KOPT-K1 (cell line): ENCODE data around the gene PPIG.
"Not testable (repeated sequence)": the region's sequence is repeated elsewhere in the genome, so short reads cannot be mapped to it uniquely, and the experiment has no call there.

Experiments
- H3K27ac ChIP-seq: fragments of 200-600 bp; sonication (generic); 2 replicates; pipeline ENCODE4 v1.5.1; 2016; ENCODE audit warnings: antibody characterized with exemption, mild to moderate bottlenecking, low read depth, low read length; ENCODE audit not compliant: poor library complexity, severe bottlenecking
- H3K36me3 ChIP-seq: fragments of 200-600 bp; sonication (generic); 2 replicates; pipeline ENCODE4 v1.5.1; 2017; ENCODE audit warnings: antibody characterized with exemption, mild to moderate bottlenecking, low read length, moderate library complexity; ENCODE audit not compliant: insufficient read depth
- H3K9me3 ChIP-seq: fragments of 200-600 bp; sonication (generic); 2 replicates; pipeline ENCODE4 v1.5.1; 2017; ENCODE audit warnings: antibody characterized with exemption, low read length, mild to moderate bottlenecking; ENCODE audit not compliant: insufficient read depth, poor library complexity, severe bottlenecking

PPIG gene

DNA sequence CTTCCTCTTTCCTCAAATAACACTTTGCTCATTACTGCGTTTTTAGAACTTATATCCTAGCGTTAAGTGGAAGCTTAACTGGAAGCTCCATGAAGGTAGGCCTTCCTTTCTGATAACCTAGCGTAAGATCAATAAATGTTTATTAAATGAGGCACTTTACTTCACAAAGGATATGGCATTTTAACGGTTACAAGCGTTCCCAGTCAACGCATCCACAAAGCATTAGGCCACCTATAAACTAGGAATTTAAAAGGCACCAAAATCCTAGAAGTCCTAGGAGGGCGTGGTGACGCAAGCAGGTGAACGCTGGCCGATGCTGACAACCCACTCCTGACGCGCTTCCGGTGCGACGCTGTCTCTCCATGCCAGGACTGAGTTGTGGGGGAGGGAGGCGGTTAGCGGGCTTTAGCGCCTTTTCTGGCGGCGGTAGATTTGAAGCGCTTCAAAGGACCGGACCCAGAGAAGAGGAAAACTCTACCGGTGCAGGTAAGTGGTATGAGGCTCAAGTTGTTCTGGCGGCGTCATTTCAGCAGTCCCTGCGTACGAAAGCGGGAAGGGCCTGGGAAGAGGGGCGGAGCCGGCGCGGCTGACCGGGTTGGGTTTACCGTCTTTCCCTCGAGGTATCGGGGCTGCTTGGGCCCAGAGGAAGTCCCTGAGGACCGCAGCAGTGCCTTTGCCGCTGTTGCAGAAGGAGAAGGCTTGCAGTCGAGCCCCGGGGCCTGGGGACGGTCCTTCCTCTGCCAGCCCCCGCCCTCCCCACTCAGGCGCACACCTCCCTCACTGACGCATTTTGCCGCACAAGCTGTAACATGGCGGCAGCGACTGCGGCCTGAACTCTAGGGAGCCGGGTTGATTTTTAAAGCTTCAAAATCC is at the start of gene PPIG:
Gene PPIG (plus strand): TSS at position 347 of the 873 bp plus-strand sequence. CDS start 19,691 bp downstream, outside the sequence.
- Histone ChIP-seq H3K27ac (peak within 1 kb of the TSS; percentile 97), H3K36me3 (peaks cover 8% of the 10 kb centered on the region; the same call in 1 of the 2 replicates), H3K9me3 (peaks cover 13% of the 10 kb centered on the region)

- not testable (repeated sequence) for H3K9me3 ChIP-seq, H3K27ac ChIP-seq
- H3K36me3 ChIP-seq: peaks cover 80% of the 10 kb centered on the region
Observed at GRCh38 chr2:169539460-169539859, 44.7 kb upstream of the PPIG start.

- Histone ChIP-seq H3K36me3 (peaks cover 81% of the 10 kb centered on the region), H3K9me3 (no peaks in the 10 kb centered on the region)
Observed at GRCh38 chr2:169540146-169540545, 44.0 kb upstream of the PPIG start.

GRCh38 chr2:169542433-169542832 is 41.7 kb upstream of the PPIG start:
- peaks cover 83% of the 10 kb centered on the region for H3K36me3 ChIP-seq
- no peak overlapping the region for H3K27ac ChIP-seq
- H3K9me3 ChIP-seq: no peaks in the 10 kb centered on the region

More at GRCh38 chr2:169540146-169540545, 44.0 kb upstream of the PPIG start:
- no peak overlapping the region for H3K27ac ChIP-seq

DNA sequence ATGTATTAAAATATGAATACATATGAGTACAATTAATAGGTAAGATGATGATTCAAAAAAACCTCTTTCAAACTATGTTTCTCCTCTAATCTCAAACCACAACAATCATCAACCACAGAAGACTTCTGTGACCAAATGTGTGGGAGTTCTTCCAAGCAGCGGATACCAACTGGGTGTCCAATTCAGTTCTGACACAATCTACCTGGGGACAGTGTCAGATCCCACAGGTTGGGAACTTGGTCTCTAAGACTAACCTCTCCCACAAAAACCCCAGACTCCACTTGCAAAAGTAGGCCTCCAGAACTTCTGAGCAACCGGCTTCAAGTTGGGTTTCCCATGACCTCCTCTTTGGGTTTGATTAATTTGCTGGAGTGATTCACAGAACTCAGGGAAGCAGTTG is 37.4 kb upstream of the PPIG start:
- Histone ChIP-seq H3K27ac (no peak overlapping the region), H3K9me3 (no peaks in the 10 kb centered on the region), H3K36me3 (peaks cover 77% of the 10 kb centered on the region)

DNA sequence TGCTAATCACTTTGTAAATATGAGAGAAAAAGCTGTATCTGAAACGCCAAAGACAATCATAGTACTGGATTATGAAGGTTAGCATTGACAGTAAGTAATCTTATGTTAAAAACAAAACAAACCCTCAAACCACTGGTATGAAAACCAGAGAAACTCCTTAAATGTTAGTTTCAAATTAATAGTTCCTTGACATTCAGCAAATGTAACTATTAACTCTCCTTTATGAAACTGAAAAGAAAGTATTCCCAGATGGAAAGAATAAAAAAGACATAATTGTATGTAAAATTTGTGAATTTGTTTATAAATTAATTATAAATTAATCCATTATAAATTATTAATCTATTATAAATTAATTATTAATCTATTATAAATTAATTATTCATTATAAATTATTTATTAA is 22.8 kb upstream of the PPIG start:
- no peaks in the 10 kb centered on the region for H3K9me3 ChIP-seq
- H3K27ac ChIP-seq: no peak overlapping the region
- H3K36me3 ChIP-seq: peaks cover 58% of the 10 kb centered on the region

DNA sequence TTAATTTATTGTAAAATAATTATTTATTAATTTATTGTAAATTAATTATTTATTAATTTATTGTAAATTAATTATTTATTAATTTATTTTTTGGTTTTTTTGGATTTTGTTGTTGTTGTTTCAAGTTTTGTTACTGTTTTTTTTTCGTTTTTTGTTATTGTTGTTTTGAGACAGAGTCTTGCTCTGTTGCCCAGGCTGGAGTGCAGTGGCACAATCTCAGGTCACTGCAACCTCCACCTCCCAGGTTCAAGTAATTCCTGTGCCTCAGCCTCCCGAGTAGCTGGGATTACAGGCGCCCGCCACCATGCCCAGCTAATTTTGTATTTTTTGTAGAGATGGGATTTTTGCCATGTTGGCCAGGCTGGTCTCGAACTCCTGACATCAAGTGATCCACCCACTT is 22.1 kb upstream of the PPIG start:
- H3K27ac ChIP-seq, H3K9me3 ChIP-seq: not testable (repeated sequence)
- H3K36me3 ChIP-seq: peaks cover 57% of the 10 kb centered on the region

DNA sequence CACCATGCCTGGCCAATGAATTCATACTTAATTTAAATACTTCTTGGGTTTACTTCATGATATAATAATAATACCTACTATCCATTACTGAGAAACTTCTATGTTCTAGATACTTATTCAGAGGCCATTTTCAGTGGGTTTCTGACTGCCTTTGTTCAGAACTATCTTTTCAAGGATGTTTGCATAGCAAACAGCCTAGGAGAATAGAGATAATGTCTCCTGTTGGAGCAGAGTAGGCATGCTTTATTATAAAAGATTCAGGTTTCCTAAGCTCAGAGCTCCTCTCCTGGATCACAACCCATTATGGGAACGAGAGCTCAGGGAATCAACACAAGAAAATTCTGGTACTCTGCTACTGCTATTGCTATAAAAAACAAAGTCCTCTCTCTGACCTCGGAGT is 21.6 kb upstream of the PPIG start:
- H3K27ac ChIP-seq: no peak overlapping the region
- no peaks in the 10 kb centered on the region for H3K9me3 ChIP-seq
- H3K36me3 ChIP-seq: peaks cover 60% of the 10 kb centered on the region

DNA sequence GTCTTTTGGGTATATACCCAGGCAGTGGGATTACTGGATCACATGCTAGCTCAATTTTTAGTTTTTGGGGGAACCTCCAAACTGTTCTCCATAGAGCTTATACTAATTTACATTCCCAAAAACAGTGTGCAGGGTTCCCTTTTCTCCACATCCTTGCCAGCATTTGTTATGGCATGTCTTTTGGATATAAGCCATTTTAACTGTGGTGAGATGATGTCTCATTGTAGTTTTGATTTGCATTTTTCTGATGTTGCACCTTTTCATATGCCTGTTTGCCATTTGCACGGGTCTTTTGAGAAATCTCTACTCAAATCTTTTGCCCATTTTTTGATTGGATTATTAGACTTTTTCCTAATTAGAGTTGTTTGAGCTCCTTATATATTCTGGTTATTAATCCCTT is 18.5 kb upstream of the PPIG start:
- peaks cover 66% of the 10 kb centered on the region for H3K36me3 ChIP-seq
- no peak overlapping the region for H3K27ac ChIP-seq
- no peaks in the 10 kb centered on the region for H3K9me3 ChIP-seq

GRCh38 chr2:169569948-169570347 is 14.2 kb upstream of the PPIG start:
- Histone ChIP-seq H3K27ac (no peak overlapping the region), H3K9me3 (no peaks in the 10 kb centered on the region), H3K36me3 (peaks cover 54% of the 10 kb centered on the region)

DNA sequence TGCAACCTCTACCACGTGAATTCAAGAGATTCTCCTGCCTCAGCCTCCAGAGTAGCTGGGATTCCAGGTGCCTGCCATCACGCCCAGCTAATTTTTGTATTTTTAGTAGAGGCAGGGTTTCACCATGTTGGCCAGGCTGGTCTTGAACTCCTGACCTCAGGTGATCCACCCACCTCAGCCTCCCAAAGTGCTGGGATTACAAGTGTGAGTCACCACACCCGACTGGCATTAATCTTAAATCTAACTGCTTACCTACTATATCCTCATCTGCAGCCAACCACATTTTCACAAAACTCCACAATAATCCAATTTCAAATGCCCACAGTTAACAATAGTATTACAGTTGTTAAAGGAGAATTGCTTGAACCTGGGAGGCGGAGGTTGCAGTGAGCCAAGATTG is 13.4 kb upstream of the PPIG start:
- H3K27ac ChIP-seq, H3K9me3 ChIP-seq: not testable (repeated sequence)
- peaks cover 48% of the 10 kb centered on the region for H3K36me3 ChIP-seq

DNA sequence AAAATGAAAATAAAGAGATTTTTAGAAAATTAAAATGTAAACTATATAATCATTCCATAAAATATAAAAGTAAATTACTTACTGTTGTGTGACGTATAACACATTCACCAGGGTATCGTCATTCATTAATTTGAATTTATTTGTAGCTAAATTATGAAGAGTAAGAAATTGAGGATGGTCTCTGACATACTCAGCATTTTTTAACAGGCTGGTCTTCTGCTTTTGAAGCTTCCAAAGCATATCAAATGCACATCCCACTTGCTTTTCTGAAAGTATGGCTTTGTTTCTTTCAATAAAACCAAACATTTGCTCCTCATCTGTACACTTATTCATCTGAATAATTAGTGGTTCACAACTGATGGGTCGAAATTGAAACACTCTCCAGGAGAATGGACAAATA is 12.6 kb upstream of the PPIG start:
- H3K27ac ChIP-seq: no peak overlapping the region
- H3K9me3 ChIP-seq: no peaks in the 10 kb centered on the region
- H3K36me3 ChIP-seq: peaks cover 40% of the 10 kb centered on the region

GRCh38 chr2:169572189-169572588 is 12.0 kb upstream of the PPIG start:
- H3K27ac ChIP-seq: no peak overlapping the region

GRCh38 chr2:169572821-169573159 is 11.4 kb upstream of the PPIG start:
- Histone ChIP-seq H3K36me3 (peaks cover 29% of the 10 kb centered on the region), H3K27ac (peak overlapping the region; percentile 73), H3K9me3 (no peaks in the 10 kb centered on the region)

More at GRCh38 chr2:169572189-169572588, 12.0 kb upstream of the PPIG start:
- H3K9me3 ChIP-seq: no peaks in the 10 kb centered on the region
- peaks cover 35% of the 10 kb centered on the region for H3K36me3 ChIP-seq

DNA sequence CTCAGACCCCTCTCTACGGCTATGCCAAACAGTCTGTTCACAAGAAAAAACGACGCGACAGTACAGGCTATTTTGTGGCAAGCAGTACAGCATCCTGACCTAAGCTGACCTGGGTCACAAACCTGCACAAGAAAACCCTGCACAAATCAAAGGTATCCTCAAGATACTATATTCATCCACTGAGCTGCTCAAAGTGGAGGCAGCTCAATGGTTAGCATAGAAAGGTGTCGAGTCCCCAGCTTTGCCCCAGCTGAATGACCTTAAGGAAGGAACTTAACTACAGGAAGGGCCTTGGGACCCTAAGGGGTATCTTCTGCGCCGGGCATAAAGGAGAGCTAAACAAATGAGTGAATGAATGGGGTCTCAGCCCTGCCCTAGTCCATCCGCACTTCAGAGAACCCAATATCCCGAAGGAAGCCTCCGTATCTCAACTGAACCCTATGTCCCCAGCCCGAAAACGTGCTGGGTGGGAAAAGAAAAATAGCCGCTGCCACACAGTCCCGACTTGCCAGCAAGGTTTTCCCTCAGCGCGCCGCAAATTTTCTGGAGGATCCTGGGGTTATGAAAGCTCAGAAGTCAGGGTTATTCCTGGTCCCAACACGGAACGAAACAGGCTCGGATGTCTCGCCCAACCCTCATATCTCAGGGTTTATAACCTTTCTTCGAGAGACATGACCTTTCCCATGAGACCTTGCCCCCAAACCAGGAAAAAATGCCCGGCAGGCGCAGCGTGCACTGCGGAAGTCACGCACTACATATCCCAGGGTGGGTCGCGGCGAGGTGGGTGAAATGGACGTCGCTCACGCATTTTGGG is 10.8 kb upstream of the PPIG start, which contains the start of gene FASTKD1:
Gene FASTKD1 (minus strand): TSS at position 706 of the 814 bp plus-strand sequence. CDS start 1,836 bp downstream, outside the sequence.
- peak within 1 kb of the TSS; percentile 73 for H3K27ac ChIP-seq

More for the DNA sequence above, 10.8 kb upstream of the PPIG start, which contains the start of gene FASTKD1:
- Histone ChIP-seq H3K9me3 (no peaks in the 10 kb centered on the region), H3K36me3 (peaks cover 25% of the 10 kb centered on the region)
